GM10266 (cell line): ENCODE results near the gene ATP2B2.
"Not testable (repeated sequence)": the region's sequence is repeated elsewhere in the genome, so short reads cannot be mapped to it uniquely, and the experiment has no call there.

Experiments
- DNase-seq: peaks from one replicate; pipeline ENCODE4 v3.0.0; 2012; ENCODE audit errors: extremely low spot score
- CTCF ChIP-seq: IDR thresholded peaks from 2 replicates; pipeline ENCODE4 v1.5.1; 2012; ENCODE audit warnings: mild to moderate bottlenecking, low read depth; ENCODE audit not compliant: control insufficient read depth, insufficient read depth; ENCODE audit errors: missing control alignments

Gene ATP2B2

GRCh38 chr3:10305331-10305902 lies 200.0 kb downstream of the ATP2B2 start:
- no peak for DNase-seq
- no peak for TF ChIP-seq CTCF

GRCh38 chr3:10304905-10305304 lies 200.5 kb downstream of the ATP2B2 start:
- no peak for TF ChIP-seq CTCF
- DNase-seq: no peak

- TF ChIP-seq CTCF: no peak
- no peak for DNase-seq
Measured at GRCh38 chr3:10303785-10304184, 201.6 kb downstream of the ATP2B2 start.

- DNase-seq: no peak
- no peak for TF ChIP-seq CTCF
Measured at GRCh38 chr3:10303105-10303504, 202.3 kb downstream of the ATP2B2 start.

GRCh38 chr3:10300087-10300486 lies 205.3 kb downstream of the ATP2B2 start:
- DNase-seq: no peak
- no peak for TF ChIP-seq CTCF

- no peak for TF ChIP-seq CTCF
- DNase-seq: peak; percentile 60
Measured at GRCh38 chr3:10299679-10300078, 205.7 kb downstream of the ATP2B2 start.

- peak; percentile 3 for TF ChIP-seq CTCF
- DNase-seq: no peak
Measured at GRCh38 chr3:10299175-10299574, 206.2 kb downstream of the ATP2B2 start.

- DNase-seq: not testable (repeated sequence)
Measured at GRCh38 chr3:10298064-10298463, 207.3 kb downstream of the ATP2B2 start.
